Upper lobe of left lung (tissue), 4 donors: ENCODE results near the gene PRKN.

Experiments
- POLR2AphosphoS5 ChIP-seq, 2 donors: sonication (generic); formaldehyde crosslinking; IDR thresholded peaks; one replicate each; pipeline ENCODE4 v1.5.1; 2017; ENCODE audit warnings: antibody characterized with exemption in 2 of 2
- TF ChIP-seq, protein P1 (sequence below), 6 experiments: fragments of 450-650 bp in 4 of 6; fragments of 200-600 bp in 2 of 6; sonication (generic) in 2 of 6; IDR thresholded peaks; one replicate each; pipeline ENCODE4 v1.5.1; 2016 to 2019; ENCODE audit warnings: antibody characterized with exemption in 6 of 6

DNA sequence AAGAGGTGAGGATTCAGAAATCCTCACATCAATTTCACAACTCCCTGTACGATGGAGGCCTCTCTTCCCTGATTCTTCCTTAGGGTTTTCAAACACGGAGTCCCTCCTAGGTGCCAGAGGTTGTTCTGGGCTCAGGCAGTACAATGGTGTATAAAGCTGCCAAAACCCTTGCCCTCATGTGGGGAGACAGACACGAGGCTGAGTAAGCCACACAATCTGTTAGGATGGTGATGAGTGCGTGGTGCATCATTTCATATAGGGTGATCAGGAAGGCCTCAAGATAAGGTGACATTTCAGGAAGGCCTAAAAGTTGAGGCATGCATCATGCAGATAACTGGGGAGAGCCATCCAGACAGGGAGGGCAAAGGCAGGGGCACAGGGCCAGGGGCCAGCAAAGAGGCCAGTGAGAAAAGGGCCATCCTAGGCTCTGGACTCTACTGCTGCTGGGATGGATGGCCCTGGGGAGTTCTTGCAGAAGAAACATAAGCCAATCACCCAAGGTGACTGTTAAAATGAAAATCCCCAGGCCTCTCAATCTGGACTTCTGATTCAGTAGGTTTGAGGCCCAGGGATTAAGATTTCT, 186.5 kb downstream of the PRKN start:
- no peak for TF ChIP-seq POLR2AphosphoS5 (IDR thresholded peaks at IDR 0.05)
- TF ChIP-seq, protein P1, sequence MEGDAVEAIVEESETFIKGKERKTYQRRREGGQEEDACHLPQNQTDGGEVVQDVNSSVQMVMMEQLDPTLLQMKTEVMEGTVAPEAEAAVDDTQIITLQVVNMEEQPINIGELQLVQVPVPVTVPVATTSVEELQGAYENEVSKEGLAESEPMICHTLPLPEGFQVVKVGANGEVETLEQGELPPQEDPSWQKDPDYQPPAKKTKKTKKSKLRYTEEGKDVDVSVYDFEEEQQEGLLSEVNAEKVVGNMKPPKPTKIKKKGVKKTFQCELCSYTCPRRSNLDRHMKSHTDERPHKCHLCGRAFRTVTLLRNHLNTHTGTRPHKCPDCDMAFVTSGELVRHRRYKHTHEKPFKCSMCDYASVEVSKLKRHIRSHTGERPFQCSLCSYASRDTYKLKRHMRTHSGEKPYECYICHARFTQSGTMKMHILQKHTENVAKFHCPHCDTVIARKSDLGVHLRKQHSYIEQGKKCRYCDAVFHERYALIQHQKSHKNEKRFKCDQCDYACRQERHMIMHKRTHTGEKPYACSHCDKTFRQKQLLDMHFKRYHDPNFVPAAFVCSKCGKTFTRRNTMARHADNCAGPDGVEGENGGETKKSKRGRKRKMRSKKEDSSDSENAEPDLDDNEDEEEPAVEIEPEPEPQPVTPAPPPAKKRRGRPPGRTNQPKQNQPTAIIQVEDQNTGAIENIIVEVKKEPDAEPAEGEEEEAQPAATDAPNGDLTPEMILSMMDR (IDR thresholded peaks at IDR 0.05): no peak
